ENCODE results near the gene PYURF.

PYURF gene

DNA sequence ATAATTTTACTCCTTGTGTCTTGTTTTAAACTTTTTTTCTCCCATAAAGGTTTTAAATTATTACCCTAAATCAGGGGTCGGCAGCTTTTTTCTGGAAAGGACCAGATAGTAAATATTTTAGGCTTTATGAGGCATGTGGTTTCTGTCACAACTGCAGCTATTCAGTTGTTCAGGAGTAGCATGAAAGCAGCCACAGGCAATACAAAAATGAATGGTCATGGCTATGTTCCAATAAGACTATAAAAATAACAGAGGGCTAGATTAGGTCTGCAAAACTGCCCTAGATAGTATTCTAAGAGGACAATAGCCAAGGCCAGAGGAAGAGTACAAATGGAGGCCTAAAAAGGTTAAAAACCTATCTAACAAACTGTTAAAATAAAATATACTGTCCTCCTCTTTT lies 42.0 kb downstream of the PYURF start:
- no peaks in the 10 kb centered on the region for H3K4me1 ChIP-seq (ENCODE audit: control insufficient read depth, insufficient read depth, low read length)
- no peaks in the 10 kb centered on the region for H3K36me3 ChIP-seq (ENCODE audit: control insufficient read depth, insufficient read depth, low read length)
- H3K9ac ChIP-seq (ENCODE audit: low read length): no peak overlapping the region
- H3K27ac ChIP-seq (ENCODE audit: low read depth, low read length): no peak overlapping the region
- H3K27me3 ChIP-seq (ENCODE audit: control insufficient read depth, insufficient read depth, low read length): no peaks in the 10 kb centered on the region
- no peak overlapping the region for H3K4me3 ChIP-seq (ENCODE audit: low read length)

DNA sequence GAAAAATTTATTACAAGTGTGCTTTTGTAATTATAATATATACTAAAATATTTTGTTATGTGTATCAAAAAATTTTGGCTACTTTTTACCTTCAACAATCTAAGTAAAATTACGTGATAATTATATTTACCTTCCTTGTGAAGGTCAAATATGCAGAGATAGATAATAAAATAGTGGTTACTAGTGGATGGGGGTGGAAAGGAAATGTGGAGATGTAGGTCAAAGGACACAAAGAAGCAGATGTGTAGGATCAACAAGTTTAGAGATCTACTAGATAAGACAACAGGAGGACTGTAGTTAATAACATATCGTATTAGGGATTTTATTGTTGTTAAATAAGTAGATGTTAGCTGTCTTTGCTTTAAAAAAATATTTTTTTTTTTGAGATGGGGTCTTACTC lies 45.3 kb downstream of the PYURF start:
- Histone ChIP-seq H3K4me3 (ENCODE audit: low read length) (no peak overlapping the region), H3K27me3 (ENCODE audit: control insufficient read depth, insufficient read depth, low read length) (no peaks in the 10 kb centered on the region), H3K9ac (ENCODE audit: low read length) (no peak overlapping the region), H3K36me3 (ENCODE audit: control insufficient read depth, insufficient read depth, low read length) (no peaks in the 10 kb centered on the region), H3K27ac (ENCODE audit: low read depth, low read length) (no peak overlapping the region), H3K4me1 (ENCODE audit: control insufficient read depth, insufficient read depth, low read length) (no peaks in the 10 kb centered on the region)

DNA sequence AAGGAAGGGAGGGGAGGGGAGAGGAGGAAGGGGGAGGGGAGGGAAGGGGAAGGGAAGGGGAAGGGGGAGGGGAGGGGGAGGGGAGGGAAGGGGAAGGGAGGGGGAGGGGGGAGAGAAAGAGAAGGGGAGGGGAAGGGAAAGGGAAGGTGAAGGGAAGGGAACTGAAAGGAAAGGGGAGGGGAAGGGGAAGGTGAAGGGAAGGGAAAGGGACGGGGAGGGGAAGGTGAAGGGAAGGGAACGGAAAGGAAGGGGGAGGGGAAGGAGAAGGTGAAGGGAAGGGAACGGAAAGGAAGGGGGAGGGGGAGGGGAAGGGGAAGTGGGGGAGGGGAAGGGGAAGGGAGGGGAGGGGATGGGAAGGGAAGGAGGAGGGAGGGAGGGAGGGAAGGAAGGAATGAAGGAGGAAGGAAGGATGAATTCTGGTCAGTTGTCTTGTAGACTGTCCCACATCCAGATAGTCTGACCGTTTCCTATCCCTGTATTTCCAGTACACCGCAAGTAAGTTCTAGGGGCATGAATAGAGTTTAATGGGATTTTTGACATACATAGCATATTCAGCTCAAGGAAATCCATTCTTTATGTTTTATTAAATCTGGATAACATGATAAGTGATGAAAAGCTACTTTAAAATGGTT lies 46.2 kb downstream of the PYURF start:
- Histone ChIP-seq H3K27ac (ENCODE audit: low read depth, low read length) (no peak overlapping the region), H3K36me3 (ENCODE audit: control insufficient read depth, insufficient read depth, low read length) (no peaks in the 10 kb centered on the region), H3K4me3 (ENCODE audit: low read length) (no peak overlapping the region), H3K27me3 (ENCODE audit: control insufficient read depth, insufficient read depth, low read length) (no peaks in the 10 kb centered on the region), H3K4me1 (ENCODE audit: control insufficient read depth, insufficient read depth, low read length) (no peaks in the 10 kb centered on the region), H3K9ac (ENCODE audit: low read length) (no peak overlapping the region)
